ENCODE results near the gene TFEB. TPM values are rescaled to one million over a fixed set of nuclear protein-coding genes. Genes with fewer than 3 reads are reported as not detected.

Gene TFEB
- total RNA-seq, 1 donor from 2014 or later = 37.8 TPM

- Histone ChIP-seq H3K4me1 (peaks cover 27% of the 10 kb centered on the region), H3K9me3 (no peaks in the 10 kb centered on the region), H3K27me3 (no peaks in the 10 kb centered on the region), H3K27ac (no peak overlapping the region), H3K4me3 (no peak overlapping the region), H3K36me3 (no peaks in the 10 kb centered on the region)
- TF ChIP-seq POLR2A (IDR thresholded peaks at IDR 0.05) (no peak), CTCF (IDR thresholded peaks at IDR 0.05) (no peak)
- intact Hi-C loops (cut with DNase I) = no loop called here
- DNase-seq (ENCODE audit: extremely low spot score in 2 of 2) = no peak
Observed at GRCh38 chr6:41736800-41737555, 1.6 kb upstream of the TFEB start.

- TF ChIP-seq POLR2A (IDR thresholded peaks at IDR 0.05) = no peak
- TF ChIP-seq POLR2AphosphoS5 (IDR thresholded peaks at IDR 0.05; ENCODE audit: insufficient read depth in 1 of 2, low read depth in 1 of 2) = no peak
- no peak for TF ChIP-seq CTCF (IDR thresholded peaks at IDR 0.05)
- Histone ChIP-seq H3K4me3 (no peak overlapping the region), H3K9me3 (no peaks in the 10 kb centered on the region), H3K27me3 (no peaks in the 10 kb centered on the region), H3K27ac (no peak overlapping the region), H3K4me1 (peaks cover 34% of the 10 kb centered on the region), H3K36me3 (no peaks in the 10 kb centered on the region)
- intact Hi-C loops (cut with DNase I) = no loop called here
- DNase-seq (ENCODE audit: extremely low spot score in 2 of 2) = no peak
Observed at GRCh38 chr6:41736186-41736733, 852 bp upstream of the TFEB start.

GRCh38 chr6:41734666-41735426, 562 bp downstream of the TFEB start:
- no peaks in the 10 kb centered on the region for H3K27me3 ChIP-seq
- no peak for TF ChIP-seq POLR2A (IDR thresholded peaks at IDR 0.05)
- TF ChIP-seq POLR2AphosphoS5 (IDR thresholded peaks at IDR 0.05; ENCODE audit: insufficient read depth in 1 of 2, low read depth in 1 of 2) = no peak
- TF ChIP-seq CTCF (IDR thresholded peaks at IDR 0.05) = no peak
- H3K36me3 ChIP-seq = no peaks in the 10 kb centered on the region
- no peak for DNase-seq (ENCODE audit: extremely low spot score in 2 of 2)
- peak overlapping the region; percentile 98 for H3K27ac ChIP-seq
- intact Hi-C loops (cut with DNase I) = no loop called here
- peaks cover 45% of the 10 kb centered on the region for H3K4me1 ChIP-seq
- H3K9me3 ChIP-seq = no peaks in the 10 kb centered on the region
- H3K4me3 ChIP-seq = peak overlapping the region; percentile 84 to 94

- TF ChIP-seq POLR2A (IDR thresholded peaks at IDR 0.05) (peak in 1 of 2 donors; percentile 64), POLR2AphosphoS5 (IDR thresholded peaks at IDR 0.05; ENCODE audit: insufficient read depth in 1 of 2, low read depth in 1 of 2) (peak in 1 of 2 donors; percentile 71), CTCF (IDR thresholded peaks at IDR 0.05) (no peak)
- Histone ChIP-seq H3K36me3 (no peaks in the 10 kb centered on the region), H3K27me3 (no peaks in the 10 kb centered on the region), H3K27ac (peak overlapping the region; percentile 98), H3K4me1 (peaks cover 49% of the 10 kb centered on the region), H3K9me3 (no peaks in the 10 kb centered on the region), H3K4me3 (peak overlapping the region; percentile 84 to 94)
- DNase-seq (ENCODE audit: extremely low spot score in 2 of 2) = no peak
- intact Hi-C loops (cut with DNase I) = no loop called here
Observed at GRCh38 chr6:41733707-41734665, 1.4 kb downstream of the TFEB start.
